PFSK-1 (cell line): ENCODE measurements around the gene DYNC2H1.

Experiments used
- FOXP2 ChIP-seq: optimal IDR thresholded peaks from 2 replicates; pipeline ENCODE3; 2011; ENCODE audit warnings: borderline replicate concordance, control low read depth, inconsistent platforms; ENCODE audit not compliant: insufficient read depth; ENCODE audit errors: extremely low read length, extremely low read depth
- POLR2AphosphoS5 ChIP-seq: IDR thresholded peaks from 2 replicates; pipeline ENCODE4 v1.6.1; 2012; ENCODE audit warnings: low read depth, mild to moderate bottlenecking, control low read depth, low read length, moderate library complexity
- REST ChIP-seq, 2 experiments: IDR thresholded peaks; 2 replicates each; pipeline versions ENCODE4 v1.6.1 to v1.8.0; 2011 to 2012; ENCODE audit warnings: low read depth in 2 of 2, low read length in 2 of 2, control low read depth in 1 of 2, inconsistent platforms in 1 of 2, mild to moderate bottlenecking in 1 of 2, moderate library complexity in 1 of 2; ENCODE audit not compliant: insufficient read depth in 1 of 2
- SIN3A ChIP-seq: IDR thresholded peaks from 2 replicates; pipeline ENCODE4 v1.6.1; 2012; ENCODE audit warnings: mild to moderate bottlenecking, low read length, moderate library complexity, borderline replicate concordance; ENCODE audit not compliant: insufficient read depth
- TAF1 ChIP-seq: IDR thresholded peaks from 2 replicates; pipeline ENCODE4 v1.6.1; 2012; ENCODE audit warnings: low read length, control low read depth, borderline replicate concordance; ENCODE audit not compliant: insufficient read depth

- TF ChIP-seq POLR2AphosphoS5 (no peak), TAF1 (no peak), REST (IDR thresholded peaks at IDR 0.05; ENCODE audit: insufficient read depth in 1 of 2, low read depth in 2 of 2, low read length in 2 of 2) (no peak), SIN3A (no peak), FOXP2 (no peak)
Observed at GRCh38 chr11:103344886-103345285, 235.7 kb downstream of the DYNC2H1 start.
